K562 (cell line): ENCODE results near the gene IGSF3. TPM values are rescaled to one million over a fixed set of nuclear protein-coding genes. Genes with fewer than 3 reads are reported as not detected.

Experiments used
- BDP1 ChIP-seq: IDR thresholded peaks from 3 replicates; pipeline ENCODE4 v1.6.1; 2011; ENCODE audit not compliant: insufficient read length, insufficient read depth
- CHD1 ChIP-seq: fragments of 200-600 bp; sonication (generic); IDR thresholded peaks from one replicate; pipeline ENCODE4 v1.6.1; 2012; ENCODE audit warnings: mild to moderate bottlenecking, moderate library complexity, low read length, inconsistent platforms
- E4F1 ChIP-seq: fragments of 250-450 bp; sonication (Bioruptor Pico); IDR thresholded peaks from 2 replicates; pipeline ENCODE4 v1.5.0; 2021; ENCODE audit warnings: mild to moderate bottlenecking, borderline replicate concordance
- HLTF ChIP-seq: fragments of 450-650 bp; IDR thresholded peaks from 2 replicates; pipeline ENCODE4 v1.6.1; 2016
- ILK ChIP-seq: fragments of 450-650 bp; IDR thresholded peaks from 2 replicates; pipeline ENCODE4 v1.6.1; 2016; ENCODE audit warnings: missing genetic modification characterization, low read depth, mild to moderate bottlenecking, missing compliant biosample characterization, moderate library complexity, borderline replicate concordance
- NKRF ChIP-seq: fragments of 450-650 bp; IDR thresholded peaks from 2 replicates; pipeline ENCODE4 v1.6.1; 2016; ENCODE audit warnings: borderline replicate concordance
- NR2C2 ChIP-seq, 2 experiments: fragments of 200-800 bp in 1 of 2; sonication (Bioruptor generic) in 1 of 2; sonication (generic) in 1 of 2; formaldehyde crosslinking in 1 of 2; IDR thresholded peaks; 2 replicates each; pipeline versions ENCODE4 v1.6.1 to v1.8.0; 2016 to 2022; ENCODE audit warnings: mild to moderate bottlenecking in 1 of 2, missing compliant biosample characterization in 1 of 2, missing genetic modification characterization in 1 of 2, missing genetic modification reagents in 1 of 2
- PYGO2 ChIP-seq: fragments of 450-650 bp; IDR thresholded peaks from 2 replicates; pipeline ENCODE4 v1.6.1; 2016; ENCODE audit warnings: mild to moderate bottlenecking, missing genetic modification characterization, moderate library complexity, missing compliant biosample characterization
- SMARCB1 ChIP-seq: IDR thresholded peaks from 2 replicates; pipeline ENCODE4 v1.6.1; 2011; ENCODE audit warnings: improper control_type of control experiment, low read depth; ENCODE audit not compliant: insufficient read length
- TAL1 ChIP-seq: fragments of 450-650 bp; IDR thresholded peaks from 2 replicates; pipeline ENCODE4 v1.6.1; 2016; ENCODE audit warnings: mild to moderate bottlenecking
- ZNF551 ChIP-seq: fragments of 250-450 bp; sonication (Bioruptor Pico); IDR thresholded peaks from 2 replicates; pipeline ENCODE4 v1.5.0; 2021; ENCODE audit warnings: mild to moderate bottlenecking, moderate library complexity
- polyA plus RNA-seq, 8 experiments: library from polyadenylated mRNA; depleted of rRNA in 4 of 8; stranded (reverse) in 5 of 8; unstranded in 3 of 8; fragments of >200 nt; fragmentation: Nextera tagmentation in 2 of 8; fragmentation: Illumina TruSeq in 1 of 8; extraction: Ambion mirVana in 2 of 8; extraction: Trizol in 1 of 8; gene quantifications; 2 replicates each; pipeline versions ENCODE4 v1.2.1 to v1.2.3, GENCODE V29; 2011 to 2014; ENCODE audit warnings: inconsistent platforms in 1 of 8, missing spikeins in 1 of 8
- total RNA-seq, 7 experiments: library from RNA; depleted of rRNA in 6 of 7; stranded (reverse); fragments of >200 nt in 6 of 7; fragmentation: Illumina TruSeq in 2 of 7; extraction: Trizol in 2 of 7; gene quantifications; 2 replicates each; pipeline versions ENCODE4 v1.2.1 to v1.2.3, GENCODE V29; 2011 to 2021; ENCODE audit warnings: low replicate concordance in 1 of 7
- TF ChIP-seq, protein P1 (sequence below): IDR thresholded peaks from 2 replicates; pipeline ENCODE4 v1.6.1; 2016; ENCODE audit warnings: missing genetic modification characterization, missing compliant biosample characterization
- TF ChIP-seq, protein P2 (sequence below): fragments of 250-450 bp; sonication (Bioruptor Pico); IDR thresholded peaks from 2 replicates; pipeline ENCODE4 v1.5.1; 2021; ENCODE audit warnings: mild to moderate bottlenecking
- TF ChIP-seq, protein P3 (sequence below): sonication (generic); formaldehyde crosslinking; IDR thresholded peaks from 2 replicates; pipeline ENCODE4 v1.8.0; 2022; ENCODE audit warnings: missing genetic modification reagents, mild to moderate bottlenecking, borderline replicate concordance

The IGSF3 gene
- total and polyA plus RNA-seq, 9 of the 15 experiments (the other 6 are each of a cell fraction or from before 2014, with no cell fraction given), result 1.1 to 15.0 (median 8.3) TPM

- TF ChIP-seq NKRF (peak; percentile 77), NR2C2 (CRISPR knock-in tag; IDR thresholded peaks at IDR 0.05) (no peak), NR2C2 (tag; IDR thresholded peaks at IDR 0.05) (no peak), PYGO2 (tag) (no peak), BDP1 (no peak), ZNF551 (CRISPR knock-in tag) (no peak), TAL1 (no peak), HLTF (peak; percentile 79; the same call in 1 of the 2 replicates), ILK (tag) (no peak), SMARCB1 (no peak), CHD1 (no peak), E4F1 (peak; percentile 49; the same call in 1 of the 2 replicates)
- TF ChIP-seq, protein P1, sequence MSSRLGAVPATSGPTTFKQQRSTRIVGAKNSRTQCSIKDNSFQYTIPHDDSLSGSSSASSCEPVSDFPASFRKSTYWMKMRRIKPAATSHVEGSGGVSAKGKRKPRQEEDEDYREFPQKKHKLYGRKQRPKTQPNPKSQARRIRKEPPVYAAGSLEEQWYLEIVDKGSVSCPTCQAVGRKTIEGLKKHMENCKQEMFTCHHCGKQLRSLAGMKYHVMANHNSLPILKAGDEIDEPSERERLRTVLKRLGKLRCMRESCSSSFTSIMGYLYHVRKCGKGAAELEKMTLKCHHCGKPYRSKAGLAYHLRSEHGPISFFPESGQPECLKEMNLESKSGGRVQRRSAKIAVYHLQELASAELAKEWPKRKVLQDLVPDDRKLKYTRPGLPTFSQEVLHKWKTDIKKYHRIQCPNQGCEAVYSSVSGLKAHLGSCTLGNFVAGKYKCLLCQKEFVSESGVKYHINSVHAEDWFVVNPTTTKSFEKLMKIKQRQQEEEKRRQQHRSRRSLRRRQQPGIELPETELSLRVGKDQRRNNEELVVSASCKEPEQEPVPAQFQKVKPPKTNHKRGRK, result peak; percentile 99
- TF ChIP-seq, protein P2, sequence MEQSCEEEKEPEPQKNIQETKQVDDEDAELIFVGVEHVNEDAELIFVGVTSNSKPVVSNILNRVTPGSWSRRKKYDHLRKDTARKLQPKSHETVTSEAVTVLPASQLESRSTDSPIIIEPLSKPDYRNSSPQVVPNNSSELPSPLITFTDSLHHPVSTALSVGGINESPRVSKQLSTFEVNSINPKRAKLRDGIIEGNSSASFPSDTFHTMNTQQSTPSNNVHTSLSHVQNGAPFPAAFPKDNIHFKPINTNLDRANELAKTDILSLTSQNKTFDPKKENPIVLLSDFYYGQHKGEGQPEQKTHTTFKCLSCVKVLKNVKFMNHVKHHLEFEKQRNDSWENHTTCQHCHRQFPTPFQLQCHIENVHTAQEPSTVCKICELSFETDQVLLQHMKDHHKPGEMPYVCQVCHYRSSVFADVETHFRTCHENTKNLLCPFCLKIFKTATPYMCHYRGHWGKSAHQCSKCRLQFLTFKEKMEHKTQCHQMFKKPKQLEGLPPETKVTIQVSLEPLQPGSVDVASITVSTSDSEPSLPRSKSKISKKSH (CRISPR knock-in tag), result no peak
- TF ChIP-seq, protein P3, sequence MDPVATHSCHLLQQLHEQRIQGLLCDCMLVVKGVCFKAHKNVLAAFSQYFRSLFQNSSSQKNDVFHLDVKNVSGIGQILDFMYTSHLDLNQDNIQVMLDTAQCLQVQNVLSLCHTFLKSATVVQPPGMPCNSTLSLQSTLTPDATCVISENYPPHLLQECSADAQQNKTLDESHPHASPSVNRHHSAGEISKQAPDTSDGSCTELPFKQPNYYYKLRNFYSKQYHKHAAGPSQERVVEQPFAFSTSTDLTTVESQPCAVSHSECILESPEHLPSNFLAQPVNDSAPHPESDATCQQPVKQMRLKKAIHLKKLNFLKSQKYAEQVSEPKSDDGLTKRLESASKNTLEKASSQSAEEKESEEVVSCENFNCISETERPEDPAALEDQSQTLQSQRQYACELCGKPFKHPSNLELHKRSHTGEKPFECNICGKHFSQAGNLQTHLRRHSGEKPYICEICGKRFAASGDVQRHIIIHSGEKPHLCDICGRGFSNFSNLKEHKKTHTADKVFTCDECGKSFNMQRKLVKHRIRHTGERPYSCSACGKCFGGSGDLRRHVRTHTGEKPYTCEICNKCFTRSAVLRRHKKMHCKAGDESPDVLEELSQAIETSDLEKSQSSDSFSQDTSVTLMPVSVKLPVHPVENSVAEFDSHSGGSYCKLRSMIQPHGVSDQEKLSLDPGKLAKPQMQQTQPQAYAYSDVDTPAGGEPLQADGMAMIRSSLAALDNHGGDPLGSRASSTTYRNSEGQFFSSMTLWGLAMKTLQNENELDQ, result no peak
These were observed 11.2 kb upstream of the IGSF3 start (continued) for GRCh38 chr1:116678732-116679090.
